ENCODE measurements around the gene PCNX1.
"Not testable (repeated sequence)": the region's sequence is repeated elsewhere in the genome, so short reads cannot be mapped to it uniquely, and the experiment has no call there.

PCNX1 gene

GRCh38 chr14:70907176-70907995 lies at the start of gene PCNX1:
Gene PCNX1, plus strand, starts transcription at chr14:70907459. Its CDS starts 392 bp downstream, at chr14:70907851.
- DNase-seq, result peak; percentile 91

GRCh38 chr14:70857496-70857890 lies 49.8 kb upstream of the PCNX1 start:
- no peak for DNase-seq

- no peak for DNase-seq
Measured at GRCh38 chr14:70858641-70859040, 48.6 kb upstream of the PCNX1 start.

- DNase-seq, result not testable (repeated sequence)
Measured at GRCh38 chr14:70866992-70867391, 40.3 kb upstream of the PCNX1 start.

- no peak for DNase-seq
Measured at GRCh38 chr14:70871001-70871400, 36.3 kb upstream of the PCNX1 start.

GRCh38 chr14:70871863-70872677 lies 35.2 kb upstream of the PCNX1 start:
- DNase-seq, result no peak

GRCh38 chr14:70872678-70873020 lies 34.6 kb upstream of the PCNX1 start:
- DNase-seq, result no peak

- no peak for DNase-seq
Measured at GRCh38 chr14:70873627-70874026, 33.6 kb upstream of the PCNX1 start.

GRCh38 chr14:70875811-70876460 lies 31.3 kb upstream of the PCNX1 start:
- not testable (repeated sequence) for DNase-seq

GRCh38 chr14:70879448-70879847 lies 27.8 kb upstream of the PCNX1 start:
- no peak for DNase-seq

- DNase-seq, result not testable (repeated sequence)
Measured at GRCh38 chr14:70880888-70881287, 26.4 kb upstream of the PCNX1 start.

GRCh38 chr14:70881549-70882177 lies 25.6 kb upstream of the PCNX1 start:
- no peak for DNase-seq

GRCh38 chr14:70882776-70883492 lies 24.3 kb upstream of the PCNX1 start:
- DNase-seq, result no peak

- DNase-seq, result peak; percentile 54
Measured at GRCh38 chr14:70884595-70885342, 22.5 kb upstream of the PCNX1 start.

- peak; percentile 80 for DNase-seq
Measured at GRCh38 chr14:70885343-70886022, 21.8 kb upstream of the PCNX1 start.

- peak; percentile 70 for DNase-seq
Measured at GRCh38 chr14:70886421-70887206, 20.6 kb upstream of the PCNX1 start.

GRCh38 chr14:70887207-70887681 lies 20.0 kb upstream of the PCNX1 start:
- DNase-seq, result no peak

- DNase-seq, result no peak
Measured at GRCh38 chr14:70887737-70888499, 19.3 kb upstream of the PCNX1 start.

- no peak for DNase-seq
Measured at GRCh38 chr14:70888681-70889175, 18.5 kb upstream of the PCNX1 start.
